DND-41 (cell line): Measurements from ENCODE around the gene KCNH2.
"Not testable (repeated sequence)": the region's sequence is repeated elsewhere in the genome, so short reads cannot be mapped to it uniquely, and the experiment has no call there.

Experiments used
- ATAC-seq: fragments of 200-7000 bp; cut with Tn5 transposase; 3 replicates; pipeline ENCODE4 v1.9.1; 2021; ENCODE audit warnings: low read depth; ENCODE audit not compliant: insufficient read depth
- DNase-seq: peaks from one replicate; pipeline ENCODE4 v3.0.0-alpha.2; 2020
- H2AFZ ChIP-seq: 2 replicates; pipeline ENCODE4 v1.6.0; 2012; ENCODE audit warnings: low read depth, low read length
- H3K27ac ChIP-seq: 2 replicates; pipeline ENCODE4 v1.5.1; 2012; ENCODE audit warnings: low read length, inconsistent platforms
- H3K27me3 ChIP-seq: fragments of 200-600 bp; sonication (generic); 2 replicates; pipeline ENCODE4 v1.6.0; 2012; ENCODE audit warnings: low read length, mild to moderate bottlenecking, inconsistent platforms; ENCODE audit not compliant: insufficient read depth, poor library complexity
- H3K36me3 ChIP-seq: 2 replicates; pipeline ENCODE4 v1.5.1; 2012; ENCODE audit warnings: low read length, inconsistent platforms; ENCODE audit not compliant: insufficient read depth
- H3K4me1 ChIP-seq: 2 replicates; pipeline ENCODE4 v1.5.1; 2012; ENCODE audit warnings: mild to moderate bottlenecking, low read length; ENCODE audit not compliant: insufficient read depth
- H3K4me2 ChIP-seq: 2 replicates; pipeline ENCODE4 v1.6.0; 2012; ENCODE audit warnings: mild to moderate bottlenecking, moderate library complexity, low read length, inconsistent platforms; ENCODE audit not compliant: insufficient read depth
- H3K4me3 ChIP-seq, 2 experiments: fragments of 200-600 bp in 1 of 2; shearing (Covaris generic) in 1 of 2; 2 replicates each; pipeline ENCODE4 v1.5.1; 2012 to 2016; ENCODE audit warnings: inconsistent platforms in 2 of 2, low read length in 2 of 2, mild to moderate bottlenecking in 2 of 2, low read depth in 1 of 2, moderate library complexity in 1 of 2
- H3K79me2 ChIP-seq: 2 replicates; pipeline ENCODE4 v1.6.0; 2012; ENCODE audit warnings: low read length, inconsistent platforms; ENCODE audit not compliant: insufficient read depth
- H3K9ac ChIP-seq: 2 replicates; pipeline ENCODE4 v1.6.0; 2012; ENCODE audit warnings: low read depth, mild to moderate bottlenecking, inconsistent platforms, low read length, moderate library complexity
- H3K9me3 ChIP-seq: 2 replicates; pipeline ENCODE4 v1.5.1; 2012; ENCODE audit warnings: low read length, moderate library complexity, mild to moderate bottlenecking, inconsistent platforms; ENCODE audit not compliant: insufficient read depth, severe bottlenecking
- H4K20me1 ChIP-seq: 2 replicates; pipeline ENCODE4 v1.6.0; 2012; ENCODE audit warnings: low read length; ENCODE audit not compliant: insufficient read depth
- CTCF ChIP-seq: IDR thresholded peaks from 2 replicates; pipeline ENCODE4 v1.5.1; 2012; ENCODE audit warnings: borderline replicate concordance, low read length, moderate library complexity, mild to moderate bottlenecking; ENCODE audit not compliant: poor library complexity, severe bottlenecking; ENCODE audit errors: extremely low read depth
- EZH2 ChIP-seq: IDR thresholded peaks from 3 replicates; pipeline ENCODE4 v1.6.1; 2012; ENCODE audit warnings: borderline replicate concordance, low read depth, mild to moderate bottlenecking, moderate library complexity, low read length, inconsistent platforms; ENCODE audit not compliant: severe bottlenecking

Gene KCNH2

DNA sequence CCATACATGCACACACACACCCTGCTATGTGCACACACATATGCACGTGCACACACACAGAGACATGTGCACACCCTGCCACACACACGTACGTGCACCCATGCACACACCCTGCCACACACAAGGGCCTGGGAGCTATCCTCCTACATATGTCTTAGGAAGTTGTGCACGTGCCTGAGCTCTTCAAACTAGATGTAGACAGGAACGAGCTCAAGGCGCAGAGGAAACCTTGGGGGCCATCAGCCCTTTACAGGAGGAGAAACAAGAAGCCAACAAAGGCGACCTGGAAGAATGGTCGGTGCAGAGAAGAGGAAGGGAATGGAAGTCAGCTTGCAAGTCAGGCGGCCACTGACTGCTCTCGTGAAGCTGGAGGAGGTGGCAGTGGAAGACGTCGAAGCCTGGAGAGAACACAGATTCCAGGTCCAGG is 67.1 kb downstream of the KCNH2 start:
- Histone ChIP-seq H3K9me3 (no peaks in the 10 kb centered on the region), H3K27me3 (peaks cover 3% of the 10 kb centered on the region), H3K4me1 (peaks cover 2% of the 10 kb centered on the region; the same call in 1 of the 2 replicates), H3K4me2 (no peak overlapping the region), H4K20me1 (no peaks in the 10 kb centered on the region), H3K79me2 (no peaks in the 10 kb centered on the region), H2AFZ (no peak overlapping the region), H3K4me3 (no peak overlapping the region), H3K9ac (no peak overlapping the region), H3K27ac (no peak overlapping the region), H3K36me3 (no peaks in the 10 kb centered on the region)
- DNase-seq = no peak
- TF ChIP-seq EZH2 (no peak), CTCF (no peak)
- peak; percentile 34; the same call in 1 of the 3 replicates for ATAC-seq

GRCh38 chr7:150910305-150910995 is 67.7 kb downstream of the KCNH2 start:
- peak; percentile 8; the same call in 1 of the 3 replicates for ATAC-seq
- H3K4me1 ChIP-seq, H3K27me3 ChIP-seq, H3K4me3 ChIP-seq, H4K20me1 ChIP-seq, H3K9me3 ChIP-seq, H3K36me3 ChIP-seq, H3K9ac ChIP-seq, H2AFZ ChIP-seq, DNase-seq, H3K79me2 ChIP-seq, H3K27ac ChIP-seq, H3K4me2 ChIP-seq: not testable (repeated sequence)

GRCh38 chr7:150909200-150909995 is 68.7 kb downstream of the KCNH2 start:
- Histone ChIP-seq H3K9me3 (no peaks in the 10 kb centered on the region), H3K27ac (no peak overlapping the region), H3K4me1 (peaks cover 2% of the 10 kb centered on the region; the same call in 1 of the 2 replicates), H2AFZ (no peak overlapping the region), H4K20me1 (no peaks in the 10 kb centered on the region; the same call in 1 of the 2 replicates), H3K36me3 (no peaks in the 10 kb centered on the region), H3K27me3 (peaks cover 3% of the 10 kb centered on the region), H3K4me3 (no peak overlapping the region), H3K79me2 (no peaks in the 10 kb centered on the region), H3K9ac (no peak overlapping the region), H3K4me2 (no peak overlapping the region)
- DNase-seq (peak; percentile 58), ATAC-seq (peak; percentile 92)
- TF ChIP-seq EZH2 (no peak), CTCF (no peak)

- ATAC-seq (no peak), DNase-seq (no peak)
- H3K36me3 ChIP-seq = no peaks in the 10 kb centered on the region
- H3K79me2 ChIP-seq = no peaks in the 10 kb centered on the region
- no peak overlapping the region for H3K27ac ChIP-seq
- no peak overlapping the region for H2AFZ ChIP-seq
- H3K4me2 ChIP-seq = no peak overlapping the region
- peaks cover 3% of the 10 kb centered on the region for H3K27me3 ChIP-seq
- no peaks in the 10 kb centered on the region; the same call in 1 of the 2 replicates for H4K20me1 ChIP-seq
- TF ChIP-seq EZH2 = no peak
- TF ChIP-seq CTCF = no peak
- no peak overlapping the region for H3K9ac ChIP-seq
- H3K4me1 ChIP-seq = peaks cover 2% of the 10 kb centered on the region; the same call in 1 of the 2 replicates
- no peak overlapping the region for H3K4me3 ChIP-seq
- no peaks in the 10 kb centered on the region for H3K9me3 ChIP-seq
Observed at GRCh38 chr7:150908173-150908572, 69.9 kb downstream of the KCNH2 start.
